Type B pancreatic cell (in vitro differentiated cells): ENCODE measurements around the gene FXYD4. TPM values are rescaled to one million over a fixed set of nuclear protein-coding genes. Genes with fewer than 3 reads are reported as not detected.

Source experiments
- DNase-seq: peaks from one replicate; pipeline ENCODE4 v3.0.0; 2021; ENCODE audit warnings: mixed read lengths; ENCODE audit not compliant: unreplicated experiment; ENCODE audit errors: extremely low spot score
- H3K27ac Mint-ChIP-seq: 2 replicates; pipeline ENCODE4 v1.8.0; 2021; ENCODE audit warnings: mild to moderate bottlenecking, mixed read lengths
- H3K27me3 Mint-ChIP-seq: 2 replicates; pipeline ENCODE4 v1.8.0; 2021; ENCODE audit warnings: mixed read lengths
- H3K36me3 Mint-ChIP-seq: 2 replicates; pipeline ENCODE4 v1.8.0; 2021; ENCODE audit warnings: mixed read lengths
- H3K4me1 Mint-ChIP-seq: one replicate; pipeline ENCODE4 v1.8.0; 2021; ENCODE audit warnings: mixed read lengths; ENCODE audit not compliant: unreplicated experiment
- H3K4me3 Mint-ChIP-seq: 2 replicates; pipeline ENCODE4 v1.8.0; 2021; ENCODE audit warnings: mild to moderate bottlenecking, mixed read lengths
- H3K9me3 Mint-ChIP-seq: 2 replicates; pipeline ENCODE4 v1.8.0; 2021; ENCODE audit warnings: mixed read lengths
- CTCF ChIP-seq: fragments of 200-600 bp; sonication (generic); conservative IDR thresholded peaks from 2 replicates; pipeline ENCODE4 v1.5.0; 2021; ENCODE audit warnings: antibody characterized with exemption, mild to moderate bottlenecking
- long read RNA-seq: library from polyadenylated mRNA; unstranded; transcript quantifications from one replicate; pipeline ENCODE4 v2.0.0, GENCODE V29; 2020
- total RNA-seq: library from RNA; stranded (reverse); gene quantifications from 2 replicates; pipeline ENCODE4 v1.2.1, GENCODE V29; 2021; ENCODE audit warnings: low replicate concordance

FXYD4 gene, protein sequence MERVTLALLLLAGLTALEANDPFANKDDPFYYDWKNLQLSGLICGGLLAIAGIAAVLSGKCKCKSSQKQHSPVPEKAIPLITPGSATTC
- 0.97 and 3.1 TPM in 2 replicates for total RNA-seq
- long read RNA-seq, result 0 reads

DNA sequence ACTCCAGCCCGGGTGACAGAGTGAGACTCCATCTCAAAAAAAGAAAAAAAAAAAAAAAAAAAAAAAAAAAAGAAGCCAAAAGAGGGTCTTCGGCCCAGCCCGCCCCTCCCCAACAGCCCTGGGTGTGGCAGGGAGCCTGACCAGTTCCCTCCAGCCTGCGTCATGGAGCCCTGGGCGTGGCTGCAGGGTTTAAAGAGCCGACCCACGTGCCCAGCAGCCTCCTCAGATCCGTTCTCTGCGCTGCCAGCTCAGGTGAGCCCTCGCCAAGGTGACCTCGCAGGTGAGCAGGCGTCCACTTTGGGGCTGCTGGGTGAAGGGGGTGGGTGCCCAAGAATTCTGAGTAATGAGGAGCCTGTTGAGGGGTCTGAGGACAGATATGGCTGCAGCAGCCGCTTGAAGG lies at the start of gene FXYD4:
FXYD4 (plus strand) TSS at position 219 of the 400 bp plus-strand sequence. CDS start 2,111 bp downstream, outside the sequence.
- Mint-ChIP-seq H3K9me3 (no peaks in the 10 kb centered on the region), H3K27me3 (no peaks in the 10 kb centered on the region), H3K4me1 (peaks cover 6% of the 10 kb centered on the region), H3K27ac (no peak within 1 kb of the TSS), H3K36me3 (no peaks in the 10 kb centered on the region), H3K4me3 (no peak within 1 kb of the TSS)
- no peak for TF ChIP-seq CTCF
- no peak for DNase-seq

- H3K36me3 Mint-ChIP-seq, result no peaks in the 10 kb centered on the region
- peaks cover 23% of the 10 kb centered on the region for H3K4me1 Mint-ChIP-seq
- no peak for TF ChIP-seq CTCF
- peak overlapping the region; percentile 84 for H3K27ac Mint-ChIP-seq
- H3K27me3 Mint-ChIP-seq, result no peaks in the 10 kb centered on the region
- DNase-seq, result no peak
- H3K4me3 Mint-ChIP-seq, result peak overlapping the region; percentile 80
- H3K9me3 Mint-ChIP-seq, result no peaks in the 10 kb centered on the region
These were observed 49.1 kb upstream of the FXYD4 start for GRCh38 chr10:43322331-43322730.

GRCh38 chr10:43322769-43323168 lies 48.7 kb upstream of the FXYD4 start:
- Mint-ChIP-seq H3K36me3 (no peaks in the 10 kb centered on the region), H3K4me3 (peak overlapping the region; percentile 80), H3K27ac (peak overlapping the region; percentile 84), H3K4me1 (peaks cover 23% of the 10 kb centered on the region), H3K9me3 (no peaks in the 10 kb centered on the region), H3K27me3 (peaks cover under 1% of the 10 kb centered on the region)
- TF ChIP-seq CTCF, result no peak
- DNase-seq, result peak; percentile 93

DNA sequence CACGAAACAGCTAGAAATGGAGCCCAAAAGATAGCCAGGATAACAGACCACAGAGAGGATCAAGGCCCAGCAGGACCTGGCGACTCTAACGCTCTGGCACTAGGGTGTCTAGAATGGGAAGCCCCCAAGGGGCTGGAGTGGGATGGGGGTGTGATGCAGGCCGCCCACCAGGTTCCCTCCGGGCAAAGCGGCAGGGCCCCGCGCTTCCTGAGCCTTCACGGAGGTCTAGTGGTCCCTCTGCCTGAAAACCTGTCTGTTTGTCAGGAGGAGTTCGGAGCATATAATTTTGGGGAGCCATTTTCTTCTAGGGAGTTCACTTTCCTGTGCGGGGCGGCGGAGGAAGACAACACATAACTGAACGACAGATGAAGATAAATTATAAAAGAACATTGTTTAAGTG lies 48.2 kb upstream of the FXYD4 start:
- no peak for DNase-seq
- peak overlapping the region; percentile 84 for H3K27ac Mint-ChIP-seq
- H3K9me3 Mint-ChIP-seq, result no peaks in the 10 kb centered on the region
- peaks cover 21% of the 10 kb centered on the region for H3K4me1 Mint-ChIP-seq
- no peak for TF ChIP-seq CTCF
- H3K27me3 Mint-ChIP-seq, result peaks cover 2% of the 10 kb centered on the region
- H3K36me3 Mint-ChIP-seq, result no peaks in the 10 kb centered on the region
- peak overlapping the region; percentile 80 for H3K4me3 Mint-ChIP-seq

DNA sequence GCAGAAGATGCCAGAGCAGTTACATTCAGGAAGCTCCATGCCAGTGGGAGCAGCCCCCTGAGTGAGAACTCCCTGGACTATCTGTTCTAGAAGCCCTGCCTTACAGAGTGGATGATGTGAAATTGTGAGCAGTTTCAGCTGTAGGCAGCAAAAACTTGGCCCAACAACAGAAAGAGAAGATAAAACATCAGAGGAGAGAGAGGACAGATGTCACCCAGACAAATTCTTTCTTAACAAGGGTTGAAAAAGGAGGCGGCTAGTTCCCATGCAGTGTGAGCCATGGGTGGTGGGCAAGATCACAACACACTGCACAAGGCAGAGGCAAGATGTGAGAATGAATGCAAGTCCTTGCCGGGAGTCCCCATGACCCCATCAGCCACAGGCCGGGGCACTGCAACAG lies 46.6 kb upstream of the FXYD4 start:
- no peak for DNase-seq
- no peaks in the 10 kb centered on the region for H3K9me3 Mint-ChIP-seq
- peaks cover 2% of the 10 kb centered on the region for H3K27me3 Mint-ChIP-seq
- H3K27ac Mint-ChIP-seq, result no peak overlapping the region
- no peak overlapping the region for H3K4me3 Mint-ChIP-seq
- no peak for TF ChIP-seq CTCF
- peaks cover 15% of the 10 kb centered on the region for H3K4me1 Mint-ChIP-seq
- H3K36me3 Mint-ChIP-seq, result no peaks in the 10 kb centered on the region

GRCh38 chr10:43327171-43327570 lies 44.3 kb upstream of the FXYD4 start:
- no peaks in the 10 kb centered on the region for H3K36me3 Mint-ChIP-seq
- H3K4me3 Mint-ChIP-seq, result no peak overlapping the region
- H3K27me3 Mint-ChIP-seq, result peaks cover 2% of the 10 kb centered on the region
- TF ChIP-seq CTCF, result no peak
- peak overlapping the region; percentile 18 for H3K27ac Mint-ChIP-seq
- DNase-seq, result no peak
- no peaks in the 10 kb centered on the region for H3K9me3 Mint-ChIP-seq
- peaks cover 12% of the 10 kb centered on the region for H3K4me1 Mint-ChIP-seq
